Suprapubic skin (tissue), 4 donors: Measurements from ENCODE around the gene SIX4.

Source experiments
- CTCF ChIP-seq, 2 donors: fragments of 200-600 bp in 1 of 2; fragments of 450-650 bp in 1 of 2; sonication (generic) in 1 of 2; IDR thresholded peaks; one replicate each; pipeline ENCODE4 v1.5.1; 2016 to 2019; ENCODE audit warnings: antibody characterized with exemption in 2 of 2, mild to moderate bottlenecking in 1 of 2, moderate library complexity in 1 of 2
- POLR2A ChIP-seq, 2 donors: fragments of 450-650 bp; IDR thresholded peaks; one replicate each; pipeline ENCODE4 v1.6.1; 2017; ENCODE audit warnings: antibody characterized with exemption in 2 of 2, mild to moderate bottlenecking in 2 of 2, moderate library complexity in 2 of 2
- POLR2AphosphoS5 ChIP-seq, 3 donors: sonication (generic); formaldehyde crosslinking; IDR thresholded peaks; one replicate each; pipeline ENCODE4 v1.6.1; 2017; ENCODE audit warnings: antibody characterized with exemption in 3 of 3

DNA sequence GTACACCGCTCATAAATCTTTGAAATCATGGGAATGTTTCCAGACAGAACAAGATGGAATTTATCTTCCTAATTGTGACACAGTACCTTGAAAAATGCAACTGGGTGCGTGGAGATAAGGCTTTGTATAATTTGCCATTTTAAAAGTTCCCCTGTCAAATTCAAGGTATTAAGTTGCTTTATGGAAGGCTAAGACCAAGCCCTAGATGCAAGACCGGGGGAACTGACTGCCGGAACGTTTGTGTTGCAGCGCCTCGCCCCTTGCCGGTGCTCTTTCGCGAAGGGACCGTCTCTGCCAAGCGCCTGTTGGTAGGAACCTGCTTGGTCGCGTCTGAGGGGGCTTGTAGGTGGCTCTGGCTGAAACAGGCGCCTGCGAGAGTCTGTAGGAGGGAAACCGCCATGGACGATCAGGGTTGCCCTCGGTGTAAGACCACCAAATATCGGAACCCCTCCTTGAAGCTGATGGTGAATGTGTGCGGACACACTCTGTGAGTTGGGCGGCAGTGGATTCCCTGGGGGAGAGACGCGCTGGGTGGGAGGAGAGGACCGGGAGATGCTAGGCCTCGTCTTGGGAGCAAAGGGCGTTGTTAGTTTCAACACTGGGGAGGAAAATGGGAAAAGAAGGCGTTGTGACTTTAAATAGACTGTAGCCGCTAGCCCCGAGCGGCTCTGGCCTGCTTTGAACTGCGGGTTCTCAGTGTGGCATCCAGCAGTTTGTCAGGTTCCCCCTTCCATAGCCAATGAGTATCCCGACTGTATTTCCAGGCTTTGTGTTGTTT is 10.5 kb upstream of the SIX4 start, which contains the start of gene MNAT1:
- no peak for TF ChIP-seq CTCF (IDR thresholded peaks at IDR 0.05)
- no peak for TF ChIP-seq POLR2A (IDR thresholded peaks at IDR 0.05)
- no peak for TF ChIP-seq POLR2AphosphoS5 (IDR thresholded peaks at IDR 0.05)
